ENCODE results near the gene PRKN.

DNA sequence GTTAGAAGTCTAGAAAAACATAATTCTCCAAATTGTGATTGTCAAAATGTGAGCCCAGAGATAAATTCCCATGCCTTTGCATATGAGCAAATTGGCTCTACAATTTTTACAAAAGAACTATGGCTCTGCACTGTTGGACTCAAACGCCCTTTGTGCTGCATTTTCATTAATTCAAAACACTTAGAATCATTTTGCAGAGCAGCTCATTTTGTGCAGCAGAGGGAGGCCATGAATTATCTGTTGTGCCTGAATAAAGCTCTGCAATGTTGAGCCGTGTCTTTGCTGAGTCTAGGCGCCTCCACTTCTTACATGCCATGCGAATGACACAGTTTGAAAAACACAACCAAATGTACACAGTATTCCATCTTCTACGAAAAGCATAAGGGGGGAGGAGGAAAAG lies 230.2 kb downstream of the PRKN start:
- TF ChIP-seq, protein P1, sequence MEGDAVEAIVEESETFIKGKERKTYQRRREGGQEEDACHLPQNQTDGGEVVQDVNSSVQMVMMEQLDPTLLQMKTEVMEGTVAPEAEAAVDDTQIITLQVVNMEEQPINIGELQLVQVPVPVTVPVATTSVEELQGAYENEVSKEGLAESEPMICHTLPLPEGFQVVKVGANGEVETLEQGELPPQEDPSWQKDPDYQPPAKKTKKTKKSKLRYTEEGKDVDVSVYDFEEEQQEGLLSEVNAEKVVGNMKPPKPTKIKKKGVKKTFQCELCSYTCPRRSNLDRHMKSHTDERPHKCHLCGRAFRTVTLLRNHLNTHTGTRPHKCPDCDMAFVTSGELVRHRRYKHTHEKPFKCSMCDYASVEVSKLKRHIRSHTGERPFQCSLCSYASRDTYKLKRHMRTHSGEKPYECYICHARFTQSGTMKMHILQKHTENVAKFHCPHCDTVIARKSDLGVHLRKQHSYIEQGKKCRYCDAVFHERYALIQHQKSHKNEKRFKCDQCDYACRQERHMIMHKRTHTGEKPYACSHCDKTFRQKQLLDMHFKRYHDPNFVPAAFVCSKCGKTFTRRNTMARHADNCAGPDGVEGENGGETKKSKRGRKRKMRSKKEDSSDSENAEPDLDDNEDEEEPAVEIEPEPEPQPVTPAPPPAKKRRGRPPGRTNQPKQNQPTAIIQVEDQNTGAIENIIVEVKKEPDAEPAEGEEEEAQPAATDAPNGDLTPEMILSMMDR (conservative IDR thresholded peaks at IDR 0.05): no peak
- no peak for TF ChIP-seq ZFX (IDR thresholded peaks at IDR 0.05)

Measured in C4-2B (cell line).